Endodermal cell (in vitro differentiated cells): ENCODE measurements around the gene CACHD1. TPM values are rescaled to one million over a fixed set of nuclear protein-coding genes. Genes with fewer than 3 reads are reported as not detected.
A peak's percentile ranks its signal among the peaks of the same experiment; 100 is the strongest.

Experiments used
- DNase-seq: peaks from one replicate; pipeline ENCODE4 v3.0.0-alpha.2; 2017
- H3K27ac ChIP-seq: 2 replicates; pipeline ENCODE4 v1.5.1; 2013; ENCODE audit warnings: mild to moderate bottlenecking, low read depth, low read length, moderate library complexity
- H3K27me3 ChIP-seq: 2 replicates; pipeline ENCODE4 v1.6.1; 2013; ENCODE audit warnings: mild to moderate bottlenecking, low read length, moderate library complexity; ENCODE audit not compliant: insufficient read depth, control insufficient read depth, poor library complexity, severe bottlenecking
- H3K36me3 ChIP-seq: 2 replicates; pipeline ENCODE4 v1.7.0; 2013; ENCODE audit warnings: mild to moderate bottlenecking, low read length, moderate library complexity; ENCODE audit not compliant: control insufficient read depth, insufficient read depth
- H3K4me1 ChIP-seq: one replicate; pipeline ENCODE4 v1.7.0; 2013; ENCODE audit warnings: low read length; ENCODE audit not compliant: control insufficient read depth, insufficient read depth
- H3K4me3 ChIP-seq: 2 replicates; pipeline ENCODE4 v1.5.1; 2013; ENCODE audit warnings: mild to moderate bottlenecking, low read length, moderate library complexity
- H3K9ac ChIP-seq: 2 replicates; pipeline ENCODE4 v1.6.1; 2013; ENCODE audit warnings: mild to moderate bottlenecking, low read length, moderate library complexity; ENCODE audit not compliant: poor library complexity, severe bottlenecking; ENCODE audit errors: extremely low read depth
- H3K9me3 ChIP-seq: 2 replicates; pipeline ENCODE4 v1.6.1; 2013; ENCODE audit warnings: mild to moderate bottlenecking, low read length, moderate library complexity; ENCODE audit not compliant: control insufficient read depth
- H3K27ac Mint-ChIP-seq: 2 replicates; pipeline ENCODE4 v1.8.0; 2020; ENCODE audit warnings: mixed read lengths
- H3K27me3 Mint-ChIP-seq: 2 replicates; pipeline ENCODE4 v1.8.0; 2021; ENCODE audit warnings: mild to moderate bottlenecking, mixed read lengths; ENCODE audit not compliant: insufficient read depth
- H3K36me3 Mint-ChIP-seq: 2 replicates; pipeline ENCODE4 v1.8.0; 2020; ENCODE audit warnings: low read depth, mixed read lengths
- H3K4me1 Mint-ChIP-seq: 2 replicates; pipeline ENCODE4 v1.8.0; 2020; ENCODE audit warnings: mixed read lengths
- H3K4me3 Mint-ChIP-seq: 2 replicates; pipeline ENCODE4 v1.8.0; 2020; ENCODE audit warnings: mild to moderate bottlenecking, moderate library complexity, mixed read lengths
- H3K9me3 Mint-ChIP-seq: 2 replicates; pipeline ENCODE4 v1.8.0; 2020; ENCODE audit warnings: mild to moderate bottlenecking, mixed read lengths
- CTCF ChIP-seq: fragments of 200-600 bp; sonication (generic); conservative IDR thresholded peaks from 2 replicates; pipeline ENCODE4 v1.5.0; 2021; ENCODE audit warnings: antibody characterized with exemption, mild to moderate bottlenecking
- WGBS, 2 experiments: methylation state at CpG; one replicate each; pipeline versions ENCODE4 v1.1.5 to v1.1.7; 2013; ENCODE audit warnings: missing lambda C conversion rate in 2 of 2, mixed read lengths in 1 of 2; ENCODE audit not compliant: insufficient coverage in 1 of 2, insufficient read length in 1 of 2; 5-methylcytosine and 5-hydroxymethylcytosine counted together
- total RNA-seq, 2 donors: library from RNA; stranded (reverse); fragmentation: NEBNext Ultra II Directional in 1 of 2; extraction: Animal tissue kit (Norgen Biotek cat#: 25700) in 1 of 2; gene quantifications; 2 replicates in 1 of 2; 3 replicates in 1 of 2; pipeline ENCODE4 v1.2.1, GENCODE V29; 2021

The CACHD1 gene
- total RNA-seq, 2 donors from 2014 or later = 29.2 to 40.7 TPM

GRCh38 chr1:64664299-64664698, 194.4 kb downstream of the CACHD1 start:
- Mint-ChIP-seq H3K9me3 (no peaks in the 10 kb centered on the region), H3K36me3 (peaks cover 78% of the 10 kb centered on the region), H3K4me1 (peaks cover 4% of the 10 kb centered on the region), H3K27me3 (no peaks in the 10 kb centered on the region), H3K4me3 (no peak overlapping the region), H3K27ac (no peak overlapping the region)
- no peaks in the 10 kb centered on the region for H3K27me3 ChIP-seq
- TF ChIP-seq CTCF = no peak
- peak overlapping the region; percentile 100 for H3K27ac ChIP-seq
- no peaks in the 10 kb centered on the region for H3K9me3 ChIP-seq
- H3K4me3 ChIP-seq = no peak overlapping the region
- no peak for DNase-seq
- WGBS, 2 experiments = 83 to 94% methylated on average over 2 to 6 of the region's 6 CpGs
- H3K9ac ChIP-seq = no peak overlapping the region
- no peaks in the 10 kb centered on the region for H3K4me1 ChIP-seq
- peaks cover 75% of the 10 kb centered on the region for H3K36me3 ChIP-seq

GRCh38 chr1:64669098-64669675, 199.3 kb downstream of the CACHD1 start:
- no peaks in the 10 kb centered on the region for H3K4me1 Mint-ChIP-seq
- H3K36me3 Mint-ChIP-seq = peaks cover 70% of the 10 kb centered on the region
- WGBS, 2 experiments = 88 to 100% methylated on average over 3 of the region's 3 CpGs
- no peak for TF ChIP-seq CTCF
- no peaks in the 10 kb centered on the region for H3K27me3 Mint-ChIP-seq
- H3K4me3 Mint-ChIP-seq = no peak overlapping the region
- Histone ChIP-seq H3K4me1 (no peaks in the 10 kb centered on the region), H3K9me3 (no peaks in the 10 kb centered on the region), H3K27me3 (no peaks in the 10 kb centered on the region), H3K27ac (no peak overlapping the region), H3K36me3 (peaks cover 75% of the 10 kb centered on the region), H3K4me3 (no peak overlapping the region), H3K9ac (no peak overlapping the region)
- H3K27ac Mint-ChIP-seq = no peak overlapping the region
- H3K9me3 Mint-ChIP-seq = no peaks in the 10 kb centered on the region
- DNase-seq = no peak

- H3K4me3 ChIP-seq = no peak overlapping the region
- no peak overlapping the region for H3K9ac ChIP-seq
- H3K27me3 Mint-ChIP-seq = no peaks in the 10 kb centered on the region
- H3K9me3 Mint-ChIP-seq = no peaks in the 10 kb centered on the region
- no peaks in the 10 kb centered on the region for H3K4me1 ChIP-seq
- H3K4me1 Mint-ChIP-seq = no peaks in the 10 kb centered on the region
- H3K9me3 ChIP-seq = no peaks in the 10 kb centered on the region
- DNase-seq = no peak
- no peaks in the 10 kb centered on the region for H3K27me3 ChIP-seq
- TF ChIP-seq CTCF = peak; percentile 86
- peaks cover 80% of the 10 kb centered on the region for H3K36me3 Mint-ChIP-seq
- H3K27ac Mint-ChIP-seq = no peak overlapping the region
- H3K4me3 Mint-ChIP-seq = no peak overlapping the region
- no peak overlapping the region for H3K27ac ChIP-seq
- H3K36me3 ChIP-seq = peaks cover 85% of the 10 kb centered on the region
- 86 to 100% methylated on average over 3 of the region's 4 CpGs for WGBS, 2 experiments
Observed at GRCh38 chr1:64675718-64676345, 205.9 kb downstream of the CACHD1 start.
